GM12878 (cell line): ENCODE measurements around the gene GPR26. TPM values are rescaled to one million over a fixed set of nuclear protein-coding genes. Genes with fewer than 3 reads are reported as not detected.
"Not testable (repeated sequence)": the region's sequence is repeated elsewhere in the genome, so short reads cannot be mapped to it uniquely, and the experiment has no call there.

ENCODE experiments used
- ATAC-seq: fragments of 200-7000 bp; cut with Tn5 transposase; 3 replicates; pipeline ENCODE4 v1.9.1; 2020; ENCODE audit warnings: mild to moderate bottlenecking, moderate library complexity
- BruUV-seq: library from RNA; stranded (reverse); fragments of 400-500 nt; replicated peaks from 2 replicates; lab custom pipeline; 2021; lab: Mats Ljungman, UMichigan
- CTCF ChIA-PET: fragments of 300-600 bp; sonication (Branson Sonifier 250); formaldehyde crosslinking; extraction: SDS; loops from one replicate; lab custom pipeline; 2021; ENCODE audit warnings: inconsistent platforms; lab: Yijun Ruan, JAX
- POLR2A ChIA-PET: fragments of 350-600 bp; formaldehyde crosslinking; extraction: SDS; loops from one replicate; lab custom pipeline; 2021; ENCODE audit warnings: inconsistent platforms; lab: Charles Lee
- RAD21 ChIA-PET: fragments of 300-600 bp; sonication (Branson Sonifier 250); formaldehyde crosslinking; loops from one replicate; lab custom pipeline; 2023; ENCODE audit warnings: antibody characterized with exemption; ENCODE audit not compliant: unreplicated experiment; lab: Charles Lee
- SMC1A ChIA-PET: fragments of 300-600 bp; sonication (Branson Sonifier 250); formaldehyde crosslinking; loops from one replicate; lab custom pipeline; 2023; ENCODE audit not compliant: unreplicated experiment, uncharacterized antibody; lab: Charles Lee
- DNase-seq: peaks from one replicate; pipeline ENCODE4 v3.0.0-alpha.2; 2011; ENCODE audit warnings: low read depth, low spot score
- FAIRE-seq: peaks from 3 replicates; lab custom pipeline; 2011; peaks lifted over from hg19 to GRCh38; lab: Jason Lieb, UNC
- H2AFZ ChIP-seq: 2 replicates; pipeline ENCODE4 v1.6.0; 2011; ENCODE audit warnings: low read depth, low read length, control low read depth; ENCODE audit not compliant: control insufficient read depth
- H3K27ac ChIP-seq: 2 replicates; pipeline ENCODE4 v1.5.1; 2011; ENCODE audit warnings: control low read depth; ENCODE audit not compliant: control insufficient read depth, insufficient read depth
- H3K27me3 ChIP-seq, 2 experiments: replicated peaks in 1 of 2; 2 replicates each; pipeline versions ENCODE4 v1.6.0 to v1.6.1; 2011; ENCODE audit warnings: low read length in 1 of 2; ENCODE audit not compliant: control insufficient read depth in 2 of 2, insufficient read depth in 2 of 2
- H3K36me3 ChIP-seq, 2 experiments: 2 replicates each; pipeline ENCODE4 v1.5.1; 2011; ENCODE audit warnings: low read length in 1 of 2; ENCODE audit not compliant: control insufficient read depth in 2 of 2, insufficient read depth in 2 of 2
- H3K4me1 ChIP-seq: 2 replicates; pipeline ENCODE4 v1.6.1; 2011; ENCODE audit warnings: mild to moderate bottlenecking, low read length, moderate library complexity, mixed read lengths; ENCODE audit not compliant: control insufficient read depth, insufficient read depth
- H3K4me2 ChIP-seq: 2 replicates; pipeline ENCODE4 v1.6.0; 2011; ENCODE audit warnings: control low read depth; ENCODE audit not compliant: control insufficient read depth, insufficient read depth
- H3K4me3 ChIP-seq: fragments of 200-600 bp; sonication (generic); 2 replicates; pipeline ENCODE4 v1.5.1; 2016
- H3K79me2 ChIP-seq: 2 replicates; pipeline ENCODE4 v1.6.0; 2011; ENCODE audit warnings: low read length; ENCODE audit not compliant: control insufficient read depth, insufficient read depth
- H3K9ac ChIP-seq: 2 replicates; pipeline ENCODE4 v1.8.0; 2011; ENCODE audit warnings: low read length, control low read depth, mixed read lengths; ENCODE audit not compliant: control insufficient read depth, insufficient read depth
- H3K9me3 ChIP-seq: replicated peaks from 3 replicates; pipeline ENCODE4 v1.5.1; 2011; ENCODE audit warnings: mild to moderate bottlenecking, low read length; ENCODE audit not compliant: control insufficient read depth, insufficient read depth
- H4K20me1 ChIP-seq: 2 replicates; pipeline ENCODE4 v1.6.0; 2011; ENCODE audit not compliant: control insufficient read depth, insufficient read depth
- BACH1 ChIP-seq: fragments of 450-650 bp; IDR thresholded peaks from 2 replicates; pipeline ENCODE4 v1.6.1; 2017; ENCODE audit warnings: mild to moderate bottlenecking, borderline replicate concordance
- BMI1 ChIP-seq: fragments of 450-650 bp; IDR thresholded peaks from 2 replicates; pipeline ENCODE4 v1.6.1; 2016; ENCODE audit warnings: mild to moderate bottlenecking, moderate library complexity, borderline replicate concordance
- MEF2A ChIP-seq: IDR thresholded peaks from 2 replicates; pipeline ENCODE4 v1.6.1; 2011; ENCODE audit warnings: low read depth, mild to moderate bottlenecking, low read length, moderate library complexity; ENCODE audit not compliant: insufficient read depth
- TAF1 ChIP-seq: IDR thresholded peaks from 2 replicates; pipeline ENCODE4 v1.6.1; 2011; ENCODE audit warnings: mild to moderate bottlenecking, low read depth, low read length, borderline replicate concordance
- WGBS: methylation state at CpG from one replicate; pipeline ENCODE4 v1.1.6; 2016; ENCODE audit warnings: low lambda C conversion rate; ENCODE audit not compliant: insufficient replicate concordance, insufficient coverage; ENCODE audit errors: missing lambda C conversion rate; 5-methylcytosine and 5-hydroxymethylcytosine counted together
- in situ Hi-C: fragments of 300-500 bp; cut with MboI; formaldehyde crosslinking; loops from 9 replicates; pipeline ENCODE4 v1.14.3; 2018; ENCODE audit warnings: mixed read lengths
- intact Hi-C: fragments of 100-400 bp; cut with micrococcal nuclease; formaldehyde crosslinking; loops from one replicate; pipeline ENCODE4 v1.14.2; 2022; ENCODE audit not compliant: unreplicated experiment
- polyA plus RNA-seq, 11 experiments: library from polyadenylated mRNA; depleted of rRNA in 4 of 11; unstranded in 6 of 11; stranded (reverse) in 5 of 11; fragments of >200 nt; fragmentation: Nextera tagmentation in 4 of 11; fragmentation: Illumina TruSeq in 1 of 11; extraction: Ambion mirVana in 4 of 11; extraction: Trizol in 1 of 11; gene quantifications; 1 replicate in 1 of 11; 2 replicates in 10 of 11; pipeline versions ENCODE4 v1.2.1 to v1.2.3, GENCODE V29; 2011 to 2016; ENCODE audit warnings: inconsistent platforms in 2 of 11, missing spikeins in 2 of 11, low read depth in 1 of 11
- total RNA-seq, 4 experiments: library from RNA; depleted of rRNA in 3 of 4; stranded (reverse); fragments of >200 nt in 3 of 4; fragmentation: Illumina TruSeq in 1 of 4; extraction: Trizol in 1 of 4; gene quantifications; 2 replicates each; pipeline versions ENCODE4 v1.2.1 to v1.2.3, GENCODE V29; 2013 to 2021
- TF ChIP-seq, protein P1 (sequence below): IDR thresholded peaks from 2 replicates; pipeline ENCODE4 v1.6.1; 2011; ENCODE audit warnings: mild to moderate bottlenecking, low read depth, low read length, moderate library complexity; ENCODE audit not compliant: insufficient replicate concordance
- TF ChIP-seq, protein P2 (sequence below): IDR thresholded peaks from 2 replicates; pipeline ENCODE4 v1.6.1; 2012; ENCODE audit warnings: low read depth, low read length, improper control_type of control experiment

GPR26 gene
- total and polyA plus RNA-seq, 10 of the 15 experiments (the other 5 are each of a cell fraction or from before 2014, with no cell fraction given), result 0.01 to 0.03 TPM; not detected in 8

DNA sequence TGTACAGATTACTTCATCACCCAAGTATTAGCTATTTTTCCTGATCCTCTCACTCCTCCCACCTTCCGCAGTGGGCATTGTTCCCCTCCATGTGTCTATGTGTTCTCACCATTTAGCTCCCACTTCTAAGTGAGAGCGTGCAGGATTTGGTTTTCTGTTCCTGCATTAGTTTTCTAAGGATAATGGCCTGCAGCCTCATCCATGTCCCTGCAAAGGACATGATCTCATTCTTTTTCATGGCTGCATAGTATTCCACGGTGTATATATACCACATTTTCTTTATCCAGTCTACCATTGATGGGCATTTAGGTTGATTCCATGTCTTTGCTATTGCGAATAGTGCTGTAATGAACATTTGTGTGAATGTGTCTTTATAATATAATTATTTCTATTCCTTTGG lies 70.8 kb downstream of the GPR26 start:
- 34% methylated on average over 4 of the region's 4 CpGs for WGBS
- H3K27ac ChIP-seq, DNase-seq, H3K36me3 ChIP-seq, H4K20me1 ChIP-seq, FAIRE-seq, H3K4me3 ChIP-seq, BruUV-seq, ATAC-seq, H3K4me2 ChIP-seq, CTCF ChIA-PET, H3K9ac ChIP-seq, H2AFZ ChIP-seq, H3K9me3 ChIP-seq, POLR2A ChIA-PET, H3K27me3 ChIP-seq, H3K79me2 ChIP-seq, RAD21 ChIA-PET, H3K4me1 ChIP-seq, SMC1A ChIA-PET, intact Hi-C loops, in situ Hi-C loops: not testable (repeated sequence)

DNA sequence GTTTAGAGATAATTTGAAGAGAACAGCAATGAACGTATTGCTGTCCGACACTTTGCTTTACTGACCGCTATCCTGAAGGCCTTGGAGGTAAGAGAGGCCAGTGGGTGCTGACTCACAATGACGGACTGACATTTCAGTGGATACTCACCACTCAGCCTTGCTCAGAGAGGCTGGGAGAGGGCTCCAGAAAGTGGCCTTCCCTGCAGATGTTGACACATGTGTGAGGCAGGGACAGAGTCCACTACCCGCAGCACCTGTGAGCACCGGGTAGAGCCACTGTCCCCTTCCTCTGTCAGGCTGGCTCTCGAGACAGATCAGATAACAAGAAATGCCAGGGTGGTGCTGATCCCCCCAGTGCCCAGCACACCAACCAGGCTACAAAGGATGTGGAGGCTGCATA lies 75.0 kb downstream of the GPR26 start:
- Histone ChIP-seq H2AFZ (no peak overlapping the region), H3K9ac (no peak overlapping the region), H3K27ac (no peak overlapping the region), H3K36me3 (no peaks in the 10 kb centered on the region), H3K27me3 (peaks cover 2% of the 10 kb centered on the region in 2 experiments; a peak in 2 of 4 replicates), H3K4me3 (no peak overlapping the region), H3K79me2 (no peaks in the 10 kb centered on the region), H3K4me1 (no peaks in the 10 kb centered on the region), H4K20me1 (no peaks in the 10 kb centered on the region), H3K9me3 (no peaks in the 10 kb centered on the region)
- in situ Hi-C loops, result no loop called here
- BruUV-seq, result no TSS peak
- intact Hi-C loops, result loop anchor here (10.0 kb wide), 1 partner anchor 224 kb away; no protein-coding TSS in a partner anchor
- no peak for FAIRE-seq
- ChIA-PET CTCF (interaction anchor here (1.7 to 2.5 kb wide), 3 partner anchors 156 to 225 kb away, joined by 3 to 14 read pairs (median 8); no protein-coding TSS in a partner anchor), POLR2A (no interaction called here), RAD21 (interaction anchor here (1.1 kb wide), 1 partner anchor 229 kb away, joined by 3 read pairs; no protein-coding TSS in a partner anchor)
- DNase-seq, result no peak
- ATAC-seq, result no peak
- TF ChIP-seq MEF2A (no peak), TAF1 (no peak), BMI1 (no peak), BACH1 (no peak)
- TF ChIP-seq, protein P1, sequence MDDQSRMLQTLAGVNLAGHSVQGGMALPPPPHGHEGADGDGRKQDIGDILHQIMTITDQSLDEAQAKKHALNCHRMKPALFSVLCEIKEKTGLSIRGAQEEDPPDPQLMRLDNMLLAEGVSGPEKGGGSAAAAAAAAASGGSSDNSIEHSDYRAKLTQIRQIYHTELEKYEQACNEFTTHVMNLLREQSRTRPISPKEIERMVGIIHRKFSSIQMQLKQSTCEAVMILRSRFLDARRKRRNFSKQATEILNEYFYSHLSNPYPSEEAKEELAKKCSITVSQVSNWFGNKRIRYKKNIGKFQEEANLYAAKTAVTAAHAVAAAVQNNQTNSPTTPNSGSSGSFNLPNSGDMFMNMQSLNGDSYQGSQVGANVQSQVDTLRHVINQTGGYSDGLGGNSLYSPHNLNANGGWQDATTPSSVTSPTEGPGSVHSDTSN, result no peak
- TF ChIP-seq, protein P2, sequence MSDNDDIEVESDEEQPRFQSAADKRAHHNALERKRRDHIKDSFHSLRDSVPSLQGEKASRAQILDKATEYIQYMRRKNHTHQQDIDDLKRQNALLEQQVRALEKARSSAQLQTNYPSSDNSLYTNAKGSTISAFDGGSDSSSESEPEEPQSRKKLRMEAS, result no peak
- TF ChIP-seq, all 136 proteins: peak for 0
- H3K4me2 ChIP-seq, result no peak overlapping the region
- WGBS, result 15% methylated on average over 7 of the region's 7 CpGs
- SMC1A ChIA-PET, result interaction anchor here (1.6 kb wide), 1 partner anchor 8 kb away, joined by 5 read pairs; no protein-coding TSS in a partner anchor
